Measurements from ENCODE around the gene TEX9. TPM values are rescaled to one million over a fixed set of nuclear protein-coding genes. Genes with fewer than 3 reads are reported as not detected.

The TEX9 gene
- total and polyA plus RNA-seq, 2 of the 4 experiments (the other 2 are of a cell fraction) = 0.63 to 1.4 TPM

- Histone ChIP-seq H3K4me2 (ENCODE audit: low read depth, low read length) (no peak overlapping the region), H2AK5ac (ENCODE audit: low read depth, low read length) (no peak overlapping the region), H3K56ac (ENCODE audit: extremely low read depth, insufficient read depth, low read length) (no peak overlapping the region), H2BK120ac (ENCODE audit: low read depth, low read length) (no peak overlapping the region), H3K79me1 (ENCODE audit: low read depth in 1 of 2, low read length in 2 of 2) (no peaks in the 10 kb centered on the region), H3K23ac (ENCODE audit: low read depth, low read length) (no peak overlapping the region), H3K4me3 (ENCODE audit: insufficient read depth, low read depth, low read length) (no peak overlapping the region), H3K9me1 (ENCODE audit: insufficient read depth, low read length) (no peaks in the 10 kb centered on the region), H4K8ac (ENCODE audit: low read depth in 2 of 2, low read length in 2 of 2) (no peak overlapping the region), H2AFZ (replicated peaks; ENCODE audit: low read length, poor library complexity) (no peak overlapping the region), H3K9me3 (ENCODE audit: control insufficient read depth, insufficient read depth, low read length) (no peaks in the 10 kb centered on the region), H3K14ac (replicated peaks; ENCODE audit: low read depth, low read length) (no peak overlapping the region), H3K4me1 (ENCODE audit: control insufficient read depth, insufficient read depth, low read length) (no peaks in the 10 kb centered on the region), H2BK5ac (ENCODE audit: low read depth, low read length, poor library complexity, severe bottlenecking) (no peak overlapping the region), H2BK20ac (ENCODE audit: low read depth, low read length) (no peak overlapping the region), H3K27me3 (ENCODE audit: control insufficient read depth, insufficient read depth, low read length) (no peaks in the 10 kb centered on the region), H4K91ac (ENCODE audit: insufficient read depth, low read depth, low read length) (no peak overlapping the region), H3K4ac (ENCODE audit: low read depth, low read length) (no peak overlapping the region), H2BK15ac (ENCODE audit: low read depth, low read length) (no peak overlapping the region), H3K9ac (ENCODE audit: low read depth, low read length) (no peak overlapping the region), H2AK9ac (replicated peaks; ENCODE audit: low read depth, low read length, poor library complexity) (no peak overlapping the region), H3K27ac (ENCODE audit: insufficient read depth, low read length) (no peak overlapping the region), H4K5ac (ENCODE audit: low read depth, low read length) (no peak overlapping the region), H3K18ac (ENCODE audit: low read depth, low read length) (no peak overlapping the region), H3K36me3 (ENCODE audit: control insufficient read depth, insufficient read depth, low read length) (no peaks in the 10 kb centered on the region), H4K20me1 (ENCODE audit: insufficient read depth, low read length) (no peaks in the 10 kb centered on the region)
- ATAC-seq (ENCODE audit: low read depth) (no peak), DNase-seq (no peak)
- ChIA-PET POLR2A (ENCODE audit: unreplicated experiment) (no interaction called here), CTCF (no interaction called here)
- no TSS peak for BruUV-seq (replicated peaks)
- intact Hi-C loops (cut with micrococcal nuclease) = no loop called here
- in situ Hi-C loops (cut with MboI; ENCODE audit: low sequenced_read_pairs) = no loop called here
- WGBS, 2 experiments (ENCODE audit: extremely low coverage in 2 of 2, insufficient read length in 1 of 2) = 47% methylated on average over 3 of the region's 12 CpGs; no CpG with 5 or more reads in 1 of the 2 experiments
- dilution Hi-C loops (cut with HindIII; ENCODE audit: low sequenced_read_pairs, unreplicated experiment) = no loop called here
- TF ChIP-seq CTCF (conservative IDR thresholded peaks at IDR 0.05; ENCODE audit: low read depth, low read length) = no peak
- no peak for TF ChIP-seq CHD1 (IDR thresholded peaks at IDR 0.05; ENCODE audit: low read depth, low read length)
- TF ChIP-seq RFX5 (IDR thresholded peaks at IDR 0.05; ENCODE audit: low read depth, low read length) = no peak
- no peak for TF ChIP-seq BHLHE40 (IDR thresholded peaks at IDR 0.05; ENCODE audit: low read depth, low read length)
- no peak for TF ChIP-seq ELK1 (IDR thresholded peaks at IDR 0.05; ENCODE audit: borderline replicate concordance, low read depth, low read length)
Observed at GRCh38 chr15:56351957-56352506, 13.2 kb upstream of the TEX9 start.
